NCI-H446 (cell line): ENCODE results near the gene OBSCN.
"Not testable (repeated sequence)": the region's sequence is repeated elsewhere in the genome, so short reads cannot be mapped to it uniquely, and the experiment has no call there.

Experiments
- DNase-seq, 2 experiments: peaks; one replicate each; lab custom pipeline; 2025; lab: John Stamatoyannopoulos, UW

The OBSCN gene

DNA sequence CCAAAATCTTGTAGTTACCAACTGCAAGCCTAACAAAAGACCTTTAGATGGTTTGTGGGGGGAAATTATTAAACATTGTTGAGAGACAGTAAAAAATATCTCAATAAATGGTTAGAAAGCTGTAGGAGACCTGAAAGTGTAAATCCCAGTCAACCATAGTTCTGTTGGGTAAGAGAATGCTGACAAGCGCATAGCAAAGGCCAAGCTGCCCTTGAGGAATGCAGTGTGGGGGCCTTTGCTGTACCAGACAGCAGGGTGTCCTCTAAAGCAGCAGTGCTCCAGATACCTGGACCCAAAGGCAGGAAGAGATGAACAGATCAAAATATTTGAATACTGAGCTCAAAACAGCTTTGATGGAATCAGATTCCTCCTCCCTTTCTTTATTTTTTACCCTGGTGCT lies 54.6 kb downstream of the OBSCN start:
- DNase-seq: no peak

DNA sequence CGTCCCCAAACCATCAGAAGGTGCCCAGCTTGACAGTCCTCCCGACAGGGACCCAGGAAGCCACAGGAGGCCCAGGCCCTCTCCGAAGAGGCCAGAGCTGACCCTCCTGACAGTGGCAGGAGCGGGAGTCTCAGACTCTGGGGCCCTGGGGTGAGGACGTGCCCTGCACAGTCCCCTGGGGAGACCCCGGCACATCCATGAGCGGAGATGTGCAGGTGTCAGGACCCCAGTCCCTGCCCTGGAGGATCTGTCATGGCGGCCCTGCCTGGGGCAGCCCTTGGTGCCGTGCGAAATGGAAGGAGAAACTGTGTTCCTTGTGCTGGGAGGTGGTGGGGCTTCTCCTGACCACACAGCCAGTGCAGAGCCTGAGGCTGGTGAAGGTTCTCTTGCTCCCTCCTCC lies 55.8 kb downstream of the OBSCN start:
- no peak for DNase-seq

DNA sequence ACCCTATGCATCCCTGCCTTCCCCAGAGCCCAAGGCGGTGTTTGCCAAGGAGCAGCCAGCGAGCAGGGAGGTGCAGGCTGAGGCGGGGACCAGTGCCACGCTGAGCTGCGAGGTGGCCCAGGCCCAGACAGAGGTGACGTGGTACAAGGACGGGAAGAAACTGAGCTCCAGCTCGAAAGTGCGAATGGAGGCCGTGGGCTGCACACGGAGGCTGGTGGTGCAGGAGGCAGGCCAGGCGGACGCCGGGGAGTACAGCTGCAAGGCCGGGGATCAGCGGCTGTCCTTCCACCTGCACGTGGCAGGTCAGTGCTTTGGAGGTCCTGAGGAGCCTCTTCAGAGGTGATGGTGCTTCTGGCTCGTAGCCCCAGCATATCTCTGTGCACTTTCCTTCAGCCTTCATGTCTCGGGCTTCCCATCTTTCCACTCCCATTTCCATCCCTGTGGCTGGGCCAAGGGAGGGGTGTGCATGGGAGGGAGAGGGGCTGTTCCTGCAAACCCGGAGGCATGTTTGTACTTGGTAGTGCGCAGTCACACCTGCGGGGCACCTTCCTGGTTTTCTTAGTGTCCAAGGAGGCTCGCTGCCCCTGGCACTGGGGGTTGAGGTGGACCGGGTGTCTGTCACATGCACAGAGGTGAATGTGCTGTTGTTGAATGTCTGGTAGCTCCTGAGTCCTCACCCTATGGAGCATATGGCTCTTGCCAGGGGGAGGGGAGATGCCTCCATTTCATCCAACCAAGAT lies 56.4 kb downstream of the OBSCN start:
- DNase-seq: no peak

DNA sequence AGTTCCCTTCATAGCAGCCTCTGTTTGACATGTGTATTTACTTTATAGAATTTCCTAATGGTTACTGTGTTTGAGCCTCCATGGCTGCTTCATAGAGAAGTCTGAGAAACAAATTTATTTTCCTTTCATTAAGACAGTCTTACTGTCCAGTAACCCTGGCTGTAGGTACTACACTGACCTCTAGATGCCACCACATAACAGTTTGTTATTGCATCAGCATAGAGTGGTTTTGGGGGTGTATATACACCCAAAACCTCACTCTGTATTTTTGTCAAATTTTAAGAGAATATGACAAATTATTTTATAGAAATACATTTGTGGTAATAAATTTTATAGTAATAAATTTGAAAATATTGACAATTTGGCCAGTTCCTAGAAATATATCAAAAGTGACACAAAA lies 57.3 kb downstream of the OBSCN start:
- no peak for DNase-seq

DNA sequence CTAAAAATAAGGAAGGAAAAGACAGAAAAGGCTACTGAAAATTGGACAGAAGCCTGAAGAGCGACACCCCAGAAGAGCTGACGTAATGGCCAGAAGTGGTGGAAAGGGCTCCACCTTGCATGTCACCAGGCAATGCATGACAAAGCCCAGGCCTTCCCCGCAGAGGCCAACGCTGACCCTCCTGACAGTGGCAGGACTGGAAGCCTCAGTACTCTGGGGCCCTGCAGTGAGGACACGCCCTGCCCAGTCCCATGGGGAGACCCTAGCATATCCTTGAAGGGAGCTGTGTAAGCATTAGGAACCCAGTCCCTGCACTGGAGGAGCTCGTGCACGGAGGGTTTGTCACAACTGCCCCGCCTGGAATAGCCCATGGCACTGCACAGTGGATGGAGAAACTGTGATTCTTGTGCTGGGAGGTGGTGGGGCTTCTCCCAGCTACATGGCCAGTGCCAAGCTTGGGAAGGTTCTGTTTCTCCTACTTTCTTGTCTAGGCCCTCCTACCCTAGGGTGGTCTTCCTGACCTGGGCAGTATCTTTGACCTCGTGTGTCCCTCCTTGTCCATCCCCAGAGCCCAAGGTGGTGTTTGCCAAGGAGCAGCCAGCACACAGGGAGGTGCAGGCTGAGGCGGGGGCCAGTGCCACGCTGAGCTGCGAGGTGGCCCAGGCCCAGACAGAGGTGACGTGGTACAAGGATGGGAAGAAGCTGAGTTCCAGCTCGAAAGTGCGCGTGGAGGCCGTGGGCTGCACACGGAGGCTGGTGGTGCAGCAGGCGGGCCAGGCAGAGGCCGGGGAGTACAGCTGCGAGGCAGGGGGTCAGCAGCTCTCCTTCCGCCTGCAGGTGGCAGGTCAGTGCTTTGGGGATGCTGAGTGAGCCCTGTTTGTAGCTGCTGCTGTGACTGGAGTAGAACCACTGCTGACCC lies 60.4 kb downstream of the OBSCN start:
- DNase-seq: no peak

DNA sequence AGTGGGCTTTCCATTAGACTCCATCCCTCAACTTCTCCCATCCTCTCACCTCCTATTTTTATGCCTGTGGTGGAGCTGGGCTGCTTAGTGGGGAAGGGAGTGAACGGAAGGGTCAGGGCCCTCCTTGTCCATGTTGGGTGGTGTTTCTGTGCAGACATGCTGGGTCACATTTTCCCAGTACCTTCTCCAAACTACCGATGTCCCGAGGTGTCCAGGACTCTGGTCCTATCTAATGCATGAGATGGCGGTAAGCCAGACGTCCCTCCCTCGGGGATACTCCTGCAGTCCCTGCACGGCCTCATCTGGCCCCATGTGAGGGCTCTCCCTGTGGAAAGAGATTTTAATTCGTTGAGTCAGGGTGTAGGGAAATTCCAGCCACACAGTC lies 61.0 kb downstream of the OBSCN start:
- no peak for DNase-seq

DNA sequence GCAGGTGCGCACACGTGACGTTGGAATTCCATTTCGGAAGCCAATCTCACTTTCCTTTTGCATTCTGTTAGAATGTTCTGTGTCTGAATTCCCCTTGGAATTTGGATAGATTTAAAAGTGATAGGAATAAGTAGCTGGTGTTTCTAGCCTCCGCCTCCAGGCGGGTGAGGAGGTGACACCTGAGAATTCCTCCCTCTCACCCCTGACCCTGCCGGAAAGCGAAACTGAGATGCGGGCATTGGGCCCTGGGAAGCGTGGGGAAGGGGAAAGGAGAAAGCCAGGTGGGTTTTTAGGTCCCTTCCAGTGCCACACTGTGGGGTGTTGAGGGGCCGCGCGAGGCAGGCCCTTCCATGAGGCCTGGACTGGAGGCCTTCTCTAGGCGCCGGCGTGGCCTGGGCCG lies 61.6 kb downstream of the OBSCN start:
- DNase-seq: not testable (repeated sequence)

DNA sequence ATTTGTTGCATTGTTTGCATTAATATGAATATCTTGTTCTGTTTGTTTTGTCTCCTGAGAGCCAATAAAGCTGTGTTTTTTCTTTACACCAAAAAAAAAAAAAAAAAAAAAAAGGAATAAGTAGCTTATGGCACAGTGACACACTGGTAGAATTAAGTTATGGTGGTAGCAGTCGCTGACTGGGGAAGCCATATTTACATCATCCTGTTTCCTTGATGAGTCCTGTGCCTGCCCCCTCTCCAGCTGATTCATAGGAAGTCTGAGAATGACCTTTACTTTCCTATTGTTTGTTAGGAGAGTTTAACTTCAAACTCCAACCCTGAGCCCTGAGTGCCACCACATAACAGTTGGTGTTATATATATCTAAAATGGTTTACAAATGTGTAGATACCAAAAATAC lies 62.2 kb downstream of the OBSCN start:
- no peak for DNase-seq

DNA sequence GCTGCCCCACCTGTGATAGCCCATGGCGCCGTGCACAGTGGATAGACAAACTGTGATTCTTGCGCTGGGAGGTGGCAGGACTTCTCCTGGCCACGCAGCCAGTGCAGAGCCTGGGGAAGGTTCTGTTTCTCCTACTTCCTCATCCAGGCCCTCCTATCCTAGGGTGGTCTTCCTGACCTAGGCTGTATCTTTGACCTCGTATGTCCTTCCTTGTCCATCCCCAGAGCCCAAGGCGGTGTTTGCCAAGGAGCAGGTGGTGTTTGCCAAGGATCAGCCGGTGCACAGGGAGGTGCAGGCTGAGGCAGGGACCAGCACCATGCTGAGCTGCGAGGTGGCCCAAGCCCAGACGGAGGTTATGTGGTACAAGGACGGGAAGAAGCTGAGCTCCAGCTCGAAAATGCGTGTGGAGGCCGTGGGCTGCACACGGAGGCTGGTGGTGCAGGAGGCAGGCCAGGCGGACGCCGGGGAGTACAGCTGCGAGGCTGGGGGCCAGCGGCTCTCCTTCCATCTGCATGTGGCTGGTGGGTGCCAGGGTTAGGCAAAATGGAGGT lies 63.9 kb downstream of the OBSCN start:
- DNase-seq: no peak

DNA sequence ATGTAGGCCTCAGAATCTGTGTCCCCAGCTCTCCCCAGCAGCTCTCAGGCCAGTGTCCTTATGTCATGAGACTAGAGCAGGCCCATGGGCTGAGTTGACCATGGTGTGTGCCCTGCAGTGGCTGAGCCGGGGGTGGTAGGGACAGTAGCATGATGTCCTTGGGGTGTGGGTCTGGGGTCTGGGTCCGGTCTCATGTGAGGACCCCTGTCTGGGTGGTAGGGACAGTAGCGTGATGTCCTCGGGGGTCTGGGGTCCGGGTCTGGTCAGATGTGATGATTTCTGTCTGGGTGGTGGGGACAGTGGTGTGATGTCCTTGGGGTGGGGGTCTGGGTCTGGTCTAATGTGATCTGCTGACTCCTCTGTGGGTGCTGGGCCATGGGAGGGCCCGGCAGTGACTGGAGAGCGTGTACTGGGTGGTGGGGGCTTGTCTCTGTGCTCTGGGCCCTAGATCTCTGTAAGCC lies 64.5 kb downstream of the OBSCN start:
- DNase-seq: no peak

DNA sequence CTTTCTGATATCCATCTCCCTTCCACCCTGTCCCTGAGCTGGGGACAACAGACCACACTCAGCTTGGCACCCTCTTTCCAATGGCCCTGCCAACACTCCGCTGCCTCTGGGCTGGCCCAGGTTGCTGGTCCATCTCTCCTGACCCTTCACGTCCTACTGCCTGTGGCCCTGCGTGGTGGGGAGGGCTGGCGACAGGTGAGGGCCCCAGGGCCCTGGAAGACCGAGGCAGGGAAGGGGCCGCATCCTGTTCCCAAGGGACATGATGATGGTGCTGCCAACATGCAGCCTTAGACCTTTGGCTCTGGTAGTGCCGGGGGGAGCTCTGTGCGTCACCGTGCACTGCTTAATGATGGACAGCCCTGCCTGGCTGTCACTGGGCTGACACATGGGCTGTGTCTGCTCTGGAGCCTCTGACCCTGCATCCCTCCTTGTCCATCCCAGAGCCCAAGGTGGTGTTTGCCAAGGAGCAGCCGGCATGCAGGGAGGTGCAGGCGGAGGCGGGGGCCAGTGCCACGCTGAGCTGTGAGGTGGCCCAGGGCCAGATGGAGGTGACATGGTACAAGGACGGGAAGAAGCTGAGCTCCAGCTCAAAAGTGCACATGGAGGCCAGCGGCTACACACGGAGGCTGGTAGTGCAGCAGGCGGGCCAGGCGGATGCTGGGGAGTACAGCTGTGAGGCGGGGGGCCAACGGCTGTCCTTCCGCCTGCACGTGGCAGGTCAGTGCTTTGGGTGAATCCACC lies 65.2 kb downstream of the OBSCN start:
- no peak for DNase-seq

DNA sequence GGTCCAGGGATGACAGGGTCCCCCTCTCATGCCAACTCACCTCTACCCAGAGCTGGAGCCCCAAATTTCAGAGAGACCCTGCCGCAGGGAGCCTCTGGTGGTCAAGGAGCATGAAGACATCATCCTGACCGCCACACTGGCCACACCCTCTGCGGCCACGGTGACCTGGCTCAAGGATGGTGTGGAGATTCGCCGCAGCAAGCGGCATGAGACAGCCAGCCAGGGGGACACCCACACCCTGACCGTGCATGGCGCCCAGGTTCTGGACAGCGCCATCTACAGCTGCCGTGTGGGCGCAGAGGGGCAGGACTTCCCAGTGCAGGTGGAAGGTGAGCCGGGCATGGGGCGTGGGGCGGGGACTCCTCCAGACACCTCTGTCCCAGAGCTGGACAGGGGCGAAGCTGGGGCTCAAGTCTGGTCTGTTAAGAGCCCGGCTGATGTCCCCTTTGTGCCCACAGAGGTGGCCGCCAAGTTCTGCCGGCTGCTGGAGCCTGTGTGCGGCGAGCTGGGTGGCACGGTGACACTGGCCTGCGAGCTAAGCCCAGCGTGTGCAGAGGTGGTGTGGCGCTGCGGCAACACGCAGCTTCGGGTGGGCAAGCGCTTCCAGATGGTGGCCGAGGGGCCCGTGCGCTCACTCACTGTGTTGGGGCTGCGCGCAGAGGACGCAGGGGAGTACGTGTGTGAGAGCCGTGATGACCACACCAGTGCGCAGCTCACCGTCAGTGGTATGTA lies 66.0 kb downstream of the OBSCN start:
- no peak for DNase-seq

DNA sequence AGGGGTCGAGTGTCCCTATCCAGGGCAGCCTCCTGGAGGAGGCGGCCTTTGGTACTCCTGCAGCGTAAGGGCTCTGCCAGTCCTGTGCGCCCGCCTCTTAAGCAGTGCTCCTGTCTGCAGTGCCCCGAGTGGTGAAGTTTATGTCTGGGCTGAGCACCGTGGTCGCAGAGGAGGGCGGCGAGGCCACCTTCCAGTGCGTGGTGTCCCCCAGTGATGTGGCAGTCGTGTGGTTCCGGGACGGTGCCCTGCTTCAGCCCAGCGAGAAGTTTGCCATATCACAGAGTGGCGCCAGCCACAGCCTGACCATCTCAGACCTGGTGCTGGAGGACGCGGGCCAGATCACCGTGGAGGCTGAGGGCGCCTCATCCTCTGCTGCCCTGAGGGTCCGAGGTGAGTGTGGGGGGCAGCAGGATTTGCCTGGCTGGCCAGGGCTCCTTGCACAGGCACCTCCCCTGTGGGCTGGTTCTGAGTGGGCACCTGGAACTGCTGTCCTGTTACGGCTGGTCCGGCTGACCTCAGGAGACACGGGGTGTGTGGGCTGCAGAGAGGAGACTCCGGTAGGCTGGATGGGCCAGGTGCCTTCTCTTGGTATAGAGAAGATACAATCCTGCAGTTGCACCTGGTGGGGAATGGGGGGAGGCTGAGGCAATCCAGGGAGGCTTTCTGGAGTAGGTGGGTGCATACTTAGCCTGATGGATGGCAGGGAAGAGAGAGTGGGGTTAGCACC lies 66.8 kb downstream of the OBSCN start:
- no peak for DNase-seq

DNA sequence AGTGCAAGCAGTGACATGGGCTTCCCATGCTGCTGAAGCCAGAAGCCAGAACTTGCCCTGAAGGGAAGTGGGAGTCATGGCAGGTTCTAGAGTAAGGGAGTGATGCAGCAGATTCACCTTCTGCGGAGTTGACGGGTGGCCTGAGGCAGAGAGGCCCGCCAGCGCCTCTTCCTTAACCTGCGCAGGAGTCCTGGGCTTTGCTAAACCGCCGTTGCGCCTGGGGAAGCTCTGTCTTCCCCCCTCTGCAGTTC lies 67.3 kb downstream of the OBSCN start:
- DNase-seq: no peak

DNA sequence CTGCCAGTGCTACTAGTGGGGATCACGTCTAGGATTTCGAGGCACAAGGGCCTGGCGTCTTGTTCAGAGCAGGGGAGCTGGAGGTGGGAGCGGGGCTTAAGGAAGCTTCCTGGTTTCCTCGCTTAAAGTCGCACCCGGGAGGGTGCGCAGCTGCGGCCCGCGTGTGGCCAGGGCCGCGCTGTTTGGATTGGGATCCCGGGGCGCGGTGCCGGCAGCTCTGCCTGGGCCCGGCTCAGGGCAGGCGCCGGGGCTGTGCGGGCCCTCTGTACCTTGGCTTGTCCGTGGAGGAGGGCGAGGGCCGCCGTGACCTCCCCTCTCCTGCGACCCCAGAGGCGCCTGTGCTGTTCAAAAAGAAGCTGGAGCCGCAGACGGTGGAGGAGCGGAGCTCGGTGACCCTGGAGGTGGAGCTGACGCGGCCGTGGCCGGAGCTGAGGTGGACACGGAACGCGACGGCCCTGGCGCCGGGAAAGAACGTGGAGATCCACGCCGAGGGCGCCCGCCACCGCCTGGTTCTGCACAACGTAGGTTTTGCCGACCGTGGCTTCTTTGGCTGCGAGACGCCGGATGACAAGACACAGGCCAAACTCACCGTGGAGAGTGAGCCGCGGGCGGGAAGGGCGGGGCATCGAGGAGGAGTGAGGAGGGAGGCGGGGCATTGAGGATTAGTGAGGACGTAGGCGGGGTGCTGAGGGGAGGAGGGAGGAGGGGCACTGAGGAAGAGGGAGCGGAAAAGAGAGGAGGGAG lies 67.8 kb downstream of the OBSCN start:
- no peak for DNase-seq

DNA sequence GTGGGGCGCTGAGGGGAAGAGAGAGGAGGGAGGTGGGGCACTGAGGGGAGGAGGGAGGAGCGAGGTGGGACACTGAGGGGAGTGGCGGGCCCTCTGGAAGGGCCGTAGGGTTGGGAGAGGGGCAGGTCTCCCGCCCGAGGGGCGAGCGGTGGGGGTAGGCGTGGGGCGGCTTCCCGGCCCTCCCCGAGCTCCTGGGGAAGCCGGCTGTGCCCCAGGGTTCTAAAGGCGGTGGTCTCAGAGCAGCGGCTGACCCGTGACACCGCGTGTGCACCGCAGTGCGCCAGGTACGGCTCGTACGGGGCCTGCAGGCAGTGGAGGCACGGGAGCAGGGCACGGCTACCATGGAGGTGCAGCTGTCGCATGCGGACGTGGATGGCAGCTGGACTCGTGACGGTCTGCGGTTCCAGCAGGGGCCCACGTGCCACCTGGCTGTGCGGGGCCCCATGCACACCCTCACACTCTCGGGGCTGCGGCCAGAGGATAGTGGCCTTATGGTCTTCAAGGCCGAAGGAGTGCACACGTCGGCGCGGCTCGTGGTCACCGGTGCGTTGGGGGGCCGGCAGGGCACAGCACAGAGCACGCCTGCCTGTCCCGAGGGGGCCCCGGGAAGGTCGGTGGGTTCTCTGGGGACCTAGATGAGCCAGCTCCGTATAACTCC lies 68.5 kb downstream of the OBSCN start:
- no peak for DNase-seq

DNA sequence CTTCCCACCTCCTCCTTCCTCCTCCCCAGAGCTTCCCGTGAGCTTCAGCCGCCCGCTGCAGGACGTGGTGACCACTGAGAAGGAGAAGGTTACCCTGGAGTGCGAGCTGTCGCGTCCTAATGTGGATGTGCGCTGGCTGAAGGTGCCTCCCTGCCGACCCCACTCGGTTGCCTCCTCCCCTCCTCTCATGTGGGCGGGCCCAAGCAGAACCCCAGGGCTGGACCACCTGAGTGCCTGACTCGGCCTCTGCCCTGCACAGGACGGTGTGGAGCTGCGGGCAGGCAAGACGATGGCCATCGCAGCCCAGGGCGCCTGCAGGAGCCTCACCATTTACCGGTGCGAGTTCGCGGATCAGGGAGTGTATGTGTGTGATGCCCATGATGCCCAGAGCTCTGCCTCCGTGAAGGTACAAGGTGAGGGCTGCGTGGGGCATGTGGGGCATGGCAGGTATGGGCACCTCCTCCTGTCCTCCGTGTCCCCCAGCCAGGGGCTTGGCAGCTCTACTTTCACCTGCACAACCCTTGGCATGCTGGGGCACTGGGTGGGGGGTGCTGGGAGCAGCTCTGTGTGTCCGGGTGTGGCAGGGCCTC lies 69.2 kb downstream of the OBSCN start:
- DNase-seq: no peak

DNA sequence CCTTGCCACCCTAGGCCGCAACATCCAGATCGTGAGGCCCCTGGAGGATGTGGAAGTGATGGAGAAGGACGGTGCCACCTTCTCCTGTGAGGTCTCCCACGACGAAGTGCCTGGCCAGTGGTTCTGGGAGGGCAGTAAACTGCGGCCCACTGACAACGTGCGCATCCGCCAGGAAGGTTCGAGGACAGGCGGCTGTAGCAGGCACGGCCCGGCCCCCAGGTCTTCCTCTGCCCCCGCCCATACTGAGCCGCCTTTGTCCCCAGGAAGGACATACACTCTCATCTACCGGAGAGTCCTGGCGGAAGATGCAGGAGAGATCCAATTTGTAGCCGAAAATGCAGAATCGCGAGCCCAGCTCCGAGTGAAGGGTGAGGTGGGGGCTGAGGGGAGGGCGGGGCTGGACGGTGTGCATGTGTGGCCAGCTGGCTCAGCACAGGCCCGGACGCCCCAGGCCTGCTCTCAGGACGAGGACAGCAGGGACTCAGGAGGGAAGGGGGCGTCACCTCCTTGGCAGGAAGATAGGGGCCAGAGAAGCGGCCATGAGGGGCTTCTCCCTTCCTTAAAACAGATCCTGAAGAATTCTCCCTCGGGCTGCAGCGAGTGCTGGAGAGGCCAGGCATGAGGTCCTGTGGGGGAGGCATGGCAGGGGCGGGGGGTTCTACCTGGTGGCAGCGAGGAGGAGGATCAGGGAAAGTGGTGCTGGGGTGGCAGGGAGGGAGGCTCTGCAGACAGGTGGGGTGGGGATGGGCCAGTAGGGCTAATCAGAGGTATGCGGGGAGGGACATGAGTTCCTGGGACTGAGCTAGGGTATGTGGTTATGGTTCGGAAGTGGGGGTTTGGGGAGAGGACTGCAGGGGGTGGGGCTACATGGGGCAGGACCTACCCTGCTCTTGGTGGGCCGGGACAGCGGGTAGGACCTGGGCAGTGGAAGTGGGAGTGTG lies 69.9 kb downstream of the OBSCN start:
- DNase-seq: no peak
